ENCODE data around the gene BTBD8.

BTBD8 gene

DNA sequence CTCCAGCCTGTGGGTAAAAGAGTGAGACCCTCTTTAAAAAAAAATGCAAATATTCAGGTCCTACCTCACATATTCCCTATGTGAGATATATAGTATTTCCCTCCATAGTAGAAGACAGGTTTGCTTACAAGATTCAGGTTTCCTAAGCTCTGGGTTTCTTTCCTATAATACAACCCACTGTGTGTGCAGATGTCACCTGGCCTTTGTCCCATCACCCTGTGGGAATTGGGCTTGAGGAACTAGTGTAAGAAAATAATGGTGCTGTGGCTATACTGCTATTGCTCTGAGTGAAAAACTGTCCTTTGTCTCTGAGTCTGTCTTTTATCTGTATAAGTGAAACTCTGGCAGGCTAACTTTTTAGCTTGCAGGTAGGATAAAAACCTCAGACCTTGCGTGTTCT lies 150.6 kb downstream of the BTBD8 start:
- no peak overlapping the region for H3K4me3 ChIP-seq (ENCODE audit: insufficient read depth, low read length, poor library complexity, severe bottlenecking)
- no peak overlapping the region for H3K27ac ChIP-seq (ENCODE audit: low read depth, low read length)
- no peak overlapping the region for H3K4me2 ChIP-seq (ENCODE audit: low read depth, low read length, poor library complexity, severe bottlenecking)
- H3K9ac ChIP-seq (ENCODE audit: low read length): no peak overlapping the region
- no peaks in the 10 kb centered on the region for H3K27me3 ChIP-seq (ENCODE audit: low read length)
- no peaks in the 10 kb centered on the region for H3K9me3 ChIP-seq (ENCODE audit: insufficient read depth, low read length)
- no peaks in the 10 kb centered on the region for H3F3A ChIP-seq (ENCODE audit: insufficient read depth)
- H3K36me3 ChIP-seq (ENCODE audit: low read length): no peaks in the 10 kb centered on the region
- H3K9me2 ChIP-seq (replicated peaks; ENCODE audit: insufficient read depth, low read length): no peaks in the 10 kb centered on the region
- no peaks in the 10 kb centered on the region for H3K79me2 ChIP-seq (ENCODE audit: insufficient read depth, low read length)
- no peak for TF ChIP-seq EZH2phosphoT487 (conservative IDR thresholded peaks at IDR 0.05; ENCODE audit: low read length)
- TF ChIP-seq, protein P1, sequence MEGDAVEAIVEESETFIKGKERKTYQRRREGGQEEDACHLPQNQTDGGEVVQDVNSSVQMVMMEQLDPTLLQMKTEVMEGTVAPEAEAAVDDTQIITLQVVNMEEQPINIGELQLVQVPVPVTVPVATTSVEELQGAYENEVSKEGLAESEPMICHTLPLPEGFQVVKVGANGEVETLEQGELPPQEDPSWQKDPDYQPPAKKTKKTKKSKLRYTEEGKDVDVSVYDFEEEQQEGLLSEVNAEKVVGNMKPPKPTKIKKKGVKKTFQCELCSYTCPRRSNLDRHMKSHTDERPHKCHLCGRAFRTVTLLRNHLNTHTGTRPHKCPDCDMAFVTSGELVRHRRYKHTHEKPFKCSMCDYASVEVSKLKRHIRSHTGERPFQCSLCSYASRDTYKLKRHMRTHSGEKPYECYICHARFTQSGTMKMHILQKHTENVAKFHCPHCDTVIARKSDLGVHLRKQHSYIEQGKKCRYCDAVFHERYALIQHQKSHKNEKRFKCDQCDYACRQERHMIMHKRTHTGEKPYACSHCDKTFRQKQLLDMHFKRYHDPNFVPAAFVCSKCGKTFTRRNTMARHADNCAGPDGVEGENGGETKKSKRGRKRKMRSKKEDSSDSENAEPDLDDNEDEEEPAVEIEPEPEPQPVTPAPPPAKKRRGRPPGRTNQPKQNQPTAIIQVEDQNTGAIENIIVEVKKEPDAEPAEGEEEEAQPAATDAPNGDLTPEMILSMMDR (IDR thresholded peaks at IDR 0.05; ENCODE audit: insufficient read depth, low read length, poor library complexity, severe bottlenecking): no peak
- H4K20me1 ChIP-seq (ENCODE audit: low read depth, low read length): no peaks in the 10 kb centered on the region
- no peak overlapping the region for H2AFZ ChIP-seq (ENCODE audit: low read depth, low read length, severe bottlenecking)

Data from SU-DHL-6 (cell line).